ENCODE results near the gene INTS11.

- no peak for TF ChIP-seq CREB1 (CRISPR knock-in tag; IDR thresholded peaks at IDR 0.05; ENCODE audit: low read depth)
- no peak for TF ChIP-seq POLR2AphosphoS5 (IDR thresholded peaks at IDR 0.05; ENCODE audit: low read depth)
- TF ChIP-seq, protein P1, sequence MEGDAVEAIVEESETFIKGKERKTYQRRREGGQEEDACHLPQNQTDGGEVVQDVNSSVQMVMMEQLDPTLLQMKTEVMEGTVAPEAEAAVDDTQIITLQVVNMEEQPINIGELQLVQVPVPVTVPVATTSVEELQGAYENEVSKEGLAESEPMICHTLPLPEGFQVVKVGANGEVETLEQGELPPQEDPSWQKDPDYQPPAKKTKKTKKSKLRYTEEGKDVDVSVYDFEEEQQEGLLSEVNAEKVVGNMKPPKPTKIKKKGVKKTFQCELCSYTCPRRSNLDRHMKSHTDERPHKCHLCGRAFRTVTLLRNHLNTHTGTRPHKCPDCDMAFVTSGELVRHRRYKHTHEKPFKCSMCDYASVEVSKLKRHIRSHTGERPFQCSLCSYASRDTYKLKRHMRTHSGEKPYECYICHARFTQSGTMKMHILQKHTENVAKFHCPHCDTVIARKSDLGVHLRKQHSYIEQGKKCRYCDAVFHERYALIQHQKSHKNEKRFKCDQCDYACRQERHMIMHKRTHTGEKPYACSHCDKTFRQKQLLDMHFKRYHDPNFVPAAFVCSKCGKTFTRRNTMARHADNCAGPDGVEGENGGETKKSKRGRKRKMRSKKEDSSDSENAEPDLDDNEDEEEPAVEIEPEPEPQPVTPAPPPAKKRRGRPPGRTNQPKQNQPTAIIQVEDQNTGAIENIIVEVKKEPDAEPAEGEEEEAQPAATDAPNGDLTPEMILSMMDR (conservative IDR thresholded peaks at IDR 0.05; ENCODE audit: low read depth in 2 of 2), result no peak
- TF ChIP-seq EZH2 (IDR thresholded peaks at IDR 0.05; ENCODE audit: low read depth, unreplicated experiment), result no peak
- TF ChIP-seq, protein P2, sequence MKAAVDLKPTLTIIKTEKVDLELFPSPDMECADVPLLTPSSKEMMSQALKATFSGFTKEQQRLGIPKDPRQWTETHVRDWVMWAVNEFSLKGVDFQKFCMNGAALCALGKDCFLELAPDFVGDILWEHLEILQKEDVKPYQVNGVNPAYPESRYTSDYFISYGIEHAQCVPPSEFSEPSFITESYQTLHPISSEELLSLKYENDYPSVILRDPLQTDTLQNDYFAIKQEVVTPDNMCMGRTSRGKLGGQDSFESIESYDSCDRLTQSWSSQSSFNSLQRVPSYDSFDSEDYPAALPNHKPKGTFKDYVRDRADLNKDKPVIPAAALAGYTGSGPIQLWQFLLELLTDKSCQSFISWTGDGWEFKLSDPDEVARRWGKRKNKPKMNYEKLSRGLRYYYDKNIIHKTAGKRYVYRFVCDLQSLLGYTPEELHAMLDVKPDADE (IDR thresholded peaks at IDR 0.05), result no peak
- TF ChIP-seq NANOG (IDR thresholded peaks at IDR 0.05; ENCODE audit: borderline replicate concordance), result no peak
- no peak for TF ChIP-seq EZH2phosphoT487 (IDR thresholded peaks at IDR 0.05; ENCODE audit: unreplicated experiment)
- TF ChIP-seq JUNB (IDR thresholded peaks at IDR 0.05; ENCODE audit: unreplicated experiment), result no peak
- TF ChIP-seq, protein P3, sequence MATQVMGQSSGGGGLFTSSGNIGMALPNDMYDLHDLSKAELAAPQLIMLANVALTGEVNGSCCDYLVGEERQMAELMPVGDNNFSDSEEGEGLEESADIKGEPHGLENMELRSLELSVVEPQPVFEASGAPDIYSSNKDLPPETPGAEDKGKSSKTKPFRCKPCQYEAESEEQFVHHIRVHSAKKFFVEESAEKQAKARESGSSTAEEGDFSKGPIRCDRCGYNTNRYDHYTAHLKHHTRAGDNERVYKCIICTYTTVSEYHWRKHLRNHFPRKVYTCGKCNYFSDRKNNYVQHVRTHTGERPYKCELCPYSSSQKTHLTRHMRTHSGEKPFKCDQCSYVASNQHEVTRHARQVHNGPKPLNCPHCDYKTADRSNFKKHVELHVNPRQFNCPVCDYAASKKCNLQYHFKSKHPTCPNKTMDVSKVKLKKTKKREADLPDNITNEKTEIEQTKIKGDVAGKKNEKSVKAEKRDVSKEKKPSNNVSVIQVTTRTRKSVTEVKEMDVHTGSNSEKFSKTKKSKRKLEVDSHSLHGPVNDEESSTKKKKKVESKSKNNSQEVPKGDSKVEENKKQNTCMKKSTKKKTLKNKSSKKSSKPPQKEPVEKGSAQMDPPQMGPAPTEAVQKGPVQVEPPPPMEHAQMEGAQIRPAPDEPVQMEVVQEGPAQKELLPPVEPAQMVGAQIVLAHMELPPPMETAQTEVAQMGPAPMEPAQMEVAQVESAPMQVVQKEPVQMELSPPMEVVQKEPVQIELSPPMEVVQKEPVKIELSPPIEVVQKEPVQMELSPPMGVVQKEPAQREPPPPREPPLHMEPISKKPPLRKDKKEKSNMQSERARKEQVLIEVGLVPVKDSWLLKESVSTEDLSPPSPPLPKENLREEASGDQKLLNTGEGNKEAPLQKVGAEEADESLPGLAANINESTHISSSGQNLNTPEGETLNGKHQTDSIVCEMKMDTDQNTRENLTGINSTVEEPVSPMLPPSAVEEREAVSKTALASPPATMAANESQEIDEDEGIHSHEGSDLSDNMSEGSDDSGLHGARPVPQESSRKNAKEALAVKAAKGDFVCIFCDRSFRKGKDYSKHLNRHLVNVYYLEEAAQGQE (IDR thresholded peaks at IDR 0.05; ENCODE audit: unreplicated experiment), result no peak
- TF ChIP-seq, protein P4, sequence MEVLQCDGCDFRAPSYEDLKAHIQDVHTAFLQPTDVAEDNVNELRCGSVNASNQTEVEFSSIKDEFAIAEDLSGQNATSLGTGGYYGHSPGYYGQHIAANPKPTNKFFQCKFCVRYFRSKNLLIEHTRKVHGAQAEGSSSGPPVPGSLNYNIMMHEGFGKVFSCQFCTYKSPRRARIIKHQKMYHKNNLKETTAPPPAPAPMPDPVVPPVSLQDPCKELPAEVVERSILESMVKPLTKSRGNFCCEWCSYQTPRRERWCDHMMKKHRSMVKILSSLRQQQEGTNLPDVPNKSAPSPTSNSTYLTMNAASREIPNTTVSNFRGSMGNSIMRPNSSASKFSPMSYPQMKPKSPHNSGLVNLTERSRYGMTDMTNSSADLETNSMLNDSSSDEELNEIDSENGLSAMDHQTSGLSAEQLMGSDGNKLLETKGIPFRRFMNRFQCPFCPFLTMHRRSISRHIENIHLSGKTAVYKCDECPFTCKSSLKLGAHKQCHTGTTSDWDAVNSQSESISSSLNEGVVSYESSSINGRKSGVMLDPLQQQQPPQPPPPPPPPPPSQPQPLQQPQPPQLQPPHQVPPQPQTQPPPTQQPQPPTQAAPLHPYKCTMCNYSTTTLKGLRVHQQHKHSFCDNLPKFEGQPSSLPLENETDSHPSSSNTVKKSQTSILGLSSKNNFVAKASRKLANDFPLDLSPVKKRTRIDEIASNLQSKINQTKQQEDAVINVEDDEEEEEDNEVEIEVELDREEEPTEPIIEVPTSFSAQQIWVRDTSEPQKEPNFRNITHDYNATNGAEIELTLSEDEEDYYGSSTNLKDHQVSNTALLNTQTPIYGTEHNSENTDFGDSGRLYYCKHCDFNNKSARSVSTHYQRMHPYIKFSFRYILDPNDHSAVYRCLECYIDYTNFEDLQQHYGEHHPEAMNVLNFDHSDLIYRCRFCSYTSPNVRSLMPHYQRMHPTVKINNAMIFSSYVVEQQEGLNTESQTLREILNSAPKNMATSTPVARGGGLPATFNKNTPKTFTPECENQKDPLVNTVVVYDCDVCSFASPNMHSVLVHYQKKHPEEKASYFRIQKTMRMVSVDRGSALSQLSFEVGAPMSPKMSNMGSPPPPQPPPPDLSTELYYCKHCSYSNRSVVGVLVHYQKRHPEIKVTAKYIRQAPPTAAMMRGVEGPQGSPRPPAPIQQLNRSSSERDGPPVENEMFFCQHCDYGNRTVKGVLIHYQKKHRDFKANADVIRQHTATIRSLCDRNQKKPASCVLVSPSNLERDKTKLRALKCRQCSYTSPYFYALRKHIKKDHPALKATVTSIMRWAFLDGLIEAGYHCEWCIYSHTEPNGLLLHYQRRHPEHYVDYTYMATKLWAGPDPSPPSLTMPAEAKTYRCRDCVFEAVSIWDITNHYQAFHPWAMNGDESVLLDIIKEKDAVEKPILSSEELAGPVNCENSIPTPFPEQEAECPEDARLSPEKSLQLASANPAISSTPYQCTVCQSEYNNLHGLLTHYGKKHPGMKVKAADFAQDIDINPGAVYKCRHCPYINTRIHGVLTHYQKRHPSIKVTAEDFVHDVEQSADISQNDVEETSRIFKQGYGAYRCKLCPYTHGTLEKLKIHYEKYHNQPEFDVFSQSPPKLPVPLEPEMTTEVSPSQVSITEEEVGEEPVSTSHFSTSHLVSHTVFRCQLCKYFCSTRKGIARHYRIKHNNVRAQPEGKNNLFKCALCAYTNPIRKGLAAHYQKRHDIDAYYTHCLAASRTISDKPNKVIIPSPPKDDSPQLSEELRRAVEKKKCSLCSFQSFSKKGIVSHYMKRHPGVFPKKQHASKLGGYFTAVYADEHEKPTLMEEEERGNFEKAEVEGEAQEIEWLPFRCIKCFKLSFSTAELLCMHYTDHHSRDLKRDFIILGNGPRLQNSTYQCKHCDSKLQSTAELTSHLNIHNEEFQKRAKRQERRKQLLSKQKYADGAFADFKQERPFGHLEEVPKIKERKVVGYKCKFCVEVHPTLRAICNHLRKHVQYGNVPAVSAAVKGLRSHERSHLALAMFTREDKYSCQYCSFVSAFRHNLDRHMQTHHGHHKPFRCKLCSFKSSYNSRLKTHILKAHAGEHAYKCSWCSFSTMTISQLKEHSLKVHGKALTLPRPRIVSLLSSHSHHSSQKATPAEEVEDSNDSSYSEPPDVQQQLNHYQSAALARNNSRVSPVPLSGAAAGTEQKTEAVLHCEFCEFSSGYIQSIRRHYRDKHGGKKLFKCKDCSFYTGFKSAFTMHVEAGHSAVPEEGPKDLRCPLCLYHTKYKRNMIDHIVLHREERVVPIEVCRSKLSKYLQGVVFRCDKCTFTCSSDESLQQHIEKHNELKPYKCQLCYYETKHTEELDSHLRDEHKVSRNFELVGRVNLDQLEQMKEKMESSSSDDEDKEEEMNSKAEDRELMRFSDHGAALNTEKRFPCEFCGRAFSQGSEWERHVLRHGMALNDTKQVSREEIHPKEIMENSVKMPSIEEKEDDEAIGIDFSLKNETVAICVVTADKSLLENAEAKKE (CRISPR knock-in tag; IDR thresholded peaks at IDR 0.05), result no peak
- no peak for TF ChIP-seq ZNF114 (CRISPR knock-in tag; IDR thresholded peaks at IDR 0.05)
Measured at GRCh38 chr1:1340791-1341548, 16.5 kb upstream of the INTS11 start.

All from GM23338 (cell line).